Inferior parietal cortex (tissue), 1 donor: ENCODE data around the gene SEL1L3.
"Not testable (repeated sequence)": the region's sequence is repeated elsewhere in the genome, so short reads cannot be mapped to it uniquely, and the experiment has no call there.

ENCODE experiments used
- DNase-seq: peaks from one replicate; pipeline ENCODE4 v3.0.0-alpha.2; 2016; ENCODE audit errors: extremely low spot score

SEL1L3 gene

DNA sequence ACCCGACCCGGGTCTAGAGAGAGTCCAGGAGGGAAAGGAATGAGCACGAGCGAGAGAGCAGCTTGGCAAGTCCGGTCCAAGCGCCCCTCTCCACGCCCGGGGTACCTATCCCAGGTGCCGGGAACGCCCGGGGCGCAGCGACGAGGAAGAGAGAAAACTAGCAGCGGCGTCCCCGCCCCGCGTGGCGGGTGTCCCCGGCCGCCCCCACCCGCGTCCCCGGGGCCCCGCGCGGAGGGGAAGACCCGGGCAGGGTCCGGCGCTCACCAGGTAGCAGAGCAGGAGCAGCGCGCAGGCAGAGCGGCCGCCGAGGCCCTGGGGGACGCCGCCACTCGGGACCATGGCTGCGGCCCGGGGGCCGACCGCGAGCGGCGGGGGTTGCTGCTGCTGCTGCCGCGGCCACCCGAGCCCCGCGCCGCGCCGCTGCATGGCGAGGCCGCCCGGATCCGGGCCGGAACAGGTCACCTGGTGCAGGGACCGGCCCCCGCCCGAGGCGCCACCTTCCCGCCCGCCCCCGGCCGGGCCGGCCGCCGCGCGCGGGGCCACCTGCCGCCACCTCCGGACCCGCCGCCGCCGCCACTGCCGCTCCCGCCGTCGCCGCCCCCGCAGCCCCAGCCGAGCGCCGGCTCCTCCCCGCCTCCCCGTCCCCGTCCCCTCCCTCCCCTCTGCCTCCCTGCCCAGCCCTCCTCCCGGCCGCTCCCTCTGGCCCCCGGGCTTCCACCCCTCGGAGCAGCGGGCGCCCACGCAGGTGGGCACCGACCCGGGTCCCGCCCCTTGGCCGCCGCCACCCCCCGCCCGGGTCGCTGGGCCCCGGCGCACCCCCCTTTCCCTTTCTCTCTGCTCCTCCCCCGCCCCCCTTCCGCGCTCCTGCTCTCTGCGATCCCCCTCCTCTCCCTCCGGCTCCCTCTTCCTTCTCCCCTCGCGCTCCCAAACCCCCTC lies at the start of gene SEL1L3:
TSS of gene SEL1L3 (minus strand) at position 578 of the 936 bp plus-strand sequence. CDS start at position 426, 152 bp downstream.
- no peak for DNase-seq

DNA sequence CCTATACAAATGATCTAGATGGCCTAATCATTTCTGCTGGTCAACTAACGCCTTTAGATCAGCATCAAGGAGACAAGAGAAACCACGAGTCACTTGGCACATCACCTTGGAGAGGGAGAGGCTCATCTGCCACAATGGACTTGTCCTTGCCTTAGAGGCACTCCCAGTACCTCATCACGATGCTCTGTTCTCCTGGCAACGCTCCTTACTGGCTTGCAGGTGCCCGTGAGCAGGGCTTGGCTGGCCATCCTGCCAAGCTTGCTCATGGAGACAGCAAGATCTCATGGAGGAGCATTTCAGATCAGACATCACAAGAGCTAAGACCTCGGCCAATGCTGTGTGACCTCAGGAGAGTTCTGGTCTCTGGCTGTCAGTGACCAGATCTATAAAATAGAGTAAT lies 48.6 kb upstream of the SEL1L3 start:
- no peak for DNase-seq

DNA sequence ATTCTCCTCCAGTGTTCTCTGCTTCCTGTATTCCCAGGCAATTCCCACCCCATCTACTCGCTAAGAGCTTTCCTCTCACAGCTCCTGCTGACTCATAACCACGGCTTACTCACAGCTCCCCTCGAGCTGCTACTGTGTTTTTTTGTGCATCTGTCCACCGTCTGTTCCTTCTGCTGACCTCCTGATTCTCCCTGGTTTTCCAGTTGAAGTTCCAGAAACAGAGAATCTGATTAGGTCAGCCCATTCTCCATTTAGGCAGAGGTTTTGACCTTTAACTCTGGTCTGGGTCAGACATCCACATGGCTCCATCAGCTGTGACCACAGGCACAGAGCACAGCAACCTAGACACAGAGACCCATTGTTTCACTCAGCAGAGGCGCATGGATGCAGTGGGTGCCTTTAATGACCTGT lies 45.7 kb upstream of the SEL1L3 start:
- DNase-seq = peak; percentile 59

DNA sequence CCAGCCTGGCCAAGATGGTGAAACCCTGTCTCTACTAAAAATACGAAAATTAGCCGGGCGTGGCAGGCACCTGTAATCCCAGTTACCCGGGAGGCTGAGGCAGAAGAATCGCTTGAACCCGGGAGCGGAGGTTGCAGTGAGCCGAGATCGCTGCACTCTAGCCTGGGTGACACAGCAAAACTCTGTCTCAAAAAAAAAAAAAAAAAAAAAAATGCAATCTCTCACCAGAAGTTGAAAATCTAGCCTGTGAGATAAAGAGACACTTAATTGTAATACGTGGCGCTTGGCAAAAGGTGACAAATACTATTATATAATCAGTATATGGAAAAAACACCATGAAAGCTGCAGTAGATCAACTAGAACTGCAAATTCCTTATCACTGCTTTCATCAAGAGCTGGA lies 43.3 kb upstream of the SEL1L3 start:
- not testable (repeated sequence) for DNase-seq

DNA sequence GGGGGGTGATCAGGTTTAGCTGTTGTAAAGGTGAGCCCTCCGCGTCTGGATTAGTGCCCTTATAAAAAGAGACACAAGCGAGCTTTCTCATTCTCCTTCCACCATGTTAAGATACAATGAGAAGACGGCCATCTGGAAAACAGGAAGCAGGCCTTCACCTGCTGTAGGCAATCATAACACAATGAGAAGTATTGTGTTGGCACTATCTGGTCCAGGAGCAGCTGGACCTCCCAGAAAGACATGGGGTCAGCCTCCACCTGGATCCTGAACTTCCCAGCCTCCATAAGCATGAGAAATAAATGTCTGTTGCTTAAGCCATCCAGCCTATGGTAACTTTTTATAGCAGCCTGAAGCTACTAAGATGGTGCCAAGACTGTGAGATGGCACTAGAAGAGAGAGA lies 42.6 kb upstream of the SEL1L3 start:
- no peak for DNase-seq

DNA sequence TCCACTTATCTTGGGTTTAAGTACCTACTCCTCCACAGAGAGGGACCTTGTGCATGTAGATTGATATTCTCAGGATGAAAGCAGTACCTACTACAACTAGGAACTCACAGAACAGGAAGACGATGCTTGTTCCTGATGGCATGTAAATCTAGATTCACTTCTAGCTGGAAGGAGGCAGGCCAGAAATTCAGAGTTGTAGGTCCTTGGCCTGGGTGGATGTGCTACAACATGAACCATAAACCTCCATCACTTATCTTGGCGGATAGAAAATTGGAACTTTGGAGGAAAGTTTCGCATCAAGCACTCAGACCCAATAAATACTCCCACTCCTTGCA lies 41.9 kb upstream of the SEL1L3 start:
- no peak for DNase-seq

DNA sequence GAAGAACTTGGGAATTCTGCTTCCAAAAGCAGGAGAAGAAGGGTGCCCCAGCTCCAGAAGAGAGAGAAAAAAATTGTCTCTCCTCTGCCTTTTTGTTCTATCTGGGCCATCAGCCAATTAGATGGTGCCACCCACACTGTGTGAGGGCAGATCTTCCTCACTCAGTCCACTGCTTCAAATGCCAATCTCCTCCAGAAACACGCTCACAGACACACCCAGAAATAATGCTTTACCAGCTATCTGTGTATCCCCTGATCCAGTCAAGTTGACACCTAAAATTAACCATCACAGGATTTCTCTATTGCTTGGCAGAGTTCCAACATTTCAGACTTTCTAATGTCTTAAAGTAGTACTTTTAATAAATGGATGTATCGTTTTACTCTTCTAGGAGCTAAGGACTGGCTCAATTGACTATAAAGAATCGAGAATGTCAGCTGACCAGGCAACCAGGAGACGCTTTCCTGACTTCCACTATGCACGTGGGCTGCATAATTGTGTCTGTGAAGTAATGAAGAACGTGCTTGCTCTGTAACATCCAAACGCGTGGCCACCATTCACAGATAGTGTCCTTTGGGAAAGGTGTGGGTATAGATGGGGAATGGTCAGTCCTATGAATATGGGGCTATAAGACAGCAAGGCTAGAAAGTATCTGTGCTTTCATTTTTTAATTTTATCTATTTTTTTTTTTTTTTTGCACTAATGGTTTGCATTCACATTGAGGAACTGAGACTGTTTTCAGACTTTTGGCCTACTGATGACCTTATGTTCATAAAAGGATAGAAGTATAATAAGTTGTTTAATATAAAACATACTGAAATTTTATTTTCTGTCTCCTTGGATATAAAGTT lies 41.3 kb upstream of the SEL1L3 start:
- no peak for DNase-seq

DNA sequence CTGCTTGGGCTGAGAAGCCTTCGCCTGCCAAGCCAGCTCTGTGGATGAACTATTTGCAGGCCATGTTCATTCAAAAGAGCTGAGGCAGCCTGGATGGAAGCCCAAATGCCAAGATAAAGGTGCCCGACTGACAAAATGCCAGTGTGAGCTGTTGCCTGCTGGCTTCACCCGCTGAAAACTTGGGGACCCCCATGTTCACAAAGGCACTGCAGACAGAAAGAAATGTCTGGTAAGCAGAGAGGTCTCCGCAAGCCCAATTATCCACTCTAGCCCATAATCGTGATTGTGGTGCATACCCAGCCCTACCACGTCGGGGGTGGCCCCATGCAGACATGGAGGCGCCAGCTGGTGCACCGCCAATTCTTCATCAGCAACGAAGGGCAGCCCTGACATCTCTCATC lies 38.2 kb upstream of the SEL1L3 start:
- no peak for DNase-seq

DNA sequence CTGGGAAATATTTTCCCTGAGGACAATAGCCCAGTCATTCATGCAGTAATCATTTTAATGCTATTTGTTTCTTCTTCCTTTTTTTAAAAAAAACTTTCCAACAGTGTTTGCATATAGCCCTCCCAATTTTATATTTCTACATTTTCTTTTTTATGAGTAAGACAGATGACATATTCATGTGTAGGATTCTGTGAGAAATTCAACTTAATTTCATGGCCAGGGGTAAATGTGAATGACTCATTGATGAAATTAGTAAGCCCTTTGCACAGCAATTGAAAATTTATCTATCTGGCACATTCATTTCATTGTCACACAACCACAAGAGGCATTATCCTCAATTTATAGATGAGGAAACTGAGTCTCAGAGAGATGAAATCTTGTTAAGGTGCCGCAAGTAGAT lies 37.5 kb upstream of the SEL1L3 start:
- no peak for DNase-seq

DNA sequence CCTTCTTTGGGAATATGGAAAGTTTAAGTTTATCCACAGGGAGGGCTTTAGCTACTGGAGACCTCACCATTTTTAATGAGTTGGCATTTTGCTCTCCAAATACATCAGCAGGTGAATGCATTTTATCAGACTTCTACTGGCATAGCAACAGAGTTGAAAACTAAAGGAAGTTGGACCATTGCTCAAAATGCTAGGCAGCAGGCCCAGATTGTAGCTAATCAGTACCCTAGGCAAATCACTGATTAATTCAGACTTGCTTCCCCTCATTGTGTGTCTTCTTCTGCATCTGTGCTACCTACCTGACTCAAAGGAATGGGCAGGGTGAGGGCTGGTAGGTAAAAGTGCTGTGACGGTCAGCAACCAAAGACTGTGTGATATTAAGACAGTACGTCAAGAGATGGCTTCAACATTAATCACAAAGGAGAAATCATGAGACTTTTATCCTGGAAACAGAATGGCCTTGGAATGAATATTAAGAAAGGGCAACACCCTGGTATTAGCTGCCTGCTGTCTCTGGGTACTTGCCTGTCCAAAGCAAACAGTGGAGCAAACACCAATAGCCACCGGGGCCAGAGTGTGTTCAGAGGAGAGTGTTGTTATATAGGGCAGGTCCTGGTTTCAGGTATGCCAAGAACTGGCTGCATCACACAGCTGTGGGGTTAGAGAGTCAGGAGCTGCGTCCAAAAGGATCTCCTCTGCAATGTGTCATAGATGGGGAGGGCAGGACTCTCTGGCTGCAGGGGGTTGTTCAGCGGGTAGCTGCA lies 34.2 kb upstream of the SEL1L3 start:
- DNase-seq = no peak

DNA sequence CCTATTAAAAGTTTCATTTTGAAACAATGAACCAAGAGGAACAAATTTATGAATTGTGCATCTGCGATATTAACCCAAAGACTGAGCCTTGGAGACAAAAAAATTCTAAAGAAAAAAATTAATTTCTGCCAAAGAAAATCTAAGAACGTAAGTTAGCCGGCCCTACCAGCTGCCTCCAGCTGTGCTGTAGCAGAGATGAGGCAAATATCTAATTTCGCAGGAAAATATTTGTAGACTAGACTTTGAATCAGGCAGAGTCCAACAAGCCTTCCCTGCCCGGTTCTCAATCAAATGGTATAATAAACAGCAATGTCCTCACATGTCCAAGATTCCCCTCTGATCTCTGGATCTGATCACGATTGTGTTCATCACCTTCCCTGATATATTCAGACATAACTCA lies 30.0 kb upstream of the SEL1L3 start:
- DNase-seq = no peak

DNA sequence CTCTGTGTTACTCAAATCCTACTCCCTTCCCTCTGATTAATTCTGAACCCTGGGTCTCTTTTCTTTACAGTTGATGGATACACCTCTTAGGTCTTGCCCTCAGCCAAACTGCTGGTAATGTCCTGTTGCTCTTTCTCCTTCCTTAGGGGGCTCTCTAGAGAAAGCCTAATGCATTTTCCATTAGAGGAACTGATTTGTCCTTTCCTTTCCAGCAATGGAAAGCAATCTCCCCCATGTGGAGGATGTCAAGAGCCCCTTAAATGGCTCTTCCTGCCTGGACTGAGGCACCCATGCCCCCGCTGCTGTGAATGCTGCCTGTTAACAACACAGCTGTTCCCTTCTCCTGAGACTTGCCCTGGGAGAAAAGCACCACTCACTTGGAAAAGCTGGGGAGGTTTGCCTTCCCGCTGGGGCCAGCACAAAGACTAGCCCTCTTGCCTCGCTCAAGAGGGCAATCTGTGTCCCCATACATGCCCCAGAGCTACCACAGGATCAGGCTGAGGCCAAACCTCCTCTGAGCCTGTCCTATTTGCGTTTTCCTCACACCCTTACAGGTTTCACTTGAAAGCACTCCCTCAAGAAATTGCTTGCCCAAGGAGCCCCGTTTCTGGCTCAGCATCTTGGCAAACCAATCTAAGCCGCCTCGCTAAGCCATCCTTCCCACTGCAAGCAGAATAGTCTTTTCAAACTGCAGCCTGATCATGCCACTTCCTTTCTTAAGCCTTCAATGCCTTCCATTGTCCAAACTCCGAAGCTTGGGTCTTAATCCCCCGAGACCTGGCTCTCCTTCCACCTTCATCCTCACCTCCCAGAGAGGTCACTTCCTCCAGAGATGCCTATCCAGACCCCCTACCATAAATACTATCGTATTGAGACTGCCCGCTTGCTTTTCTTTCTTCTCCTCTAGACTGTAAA lies 28.0 kb upstream of the SEL1L3 start:
- no peak for DNase-seq

DNA sequence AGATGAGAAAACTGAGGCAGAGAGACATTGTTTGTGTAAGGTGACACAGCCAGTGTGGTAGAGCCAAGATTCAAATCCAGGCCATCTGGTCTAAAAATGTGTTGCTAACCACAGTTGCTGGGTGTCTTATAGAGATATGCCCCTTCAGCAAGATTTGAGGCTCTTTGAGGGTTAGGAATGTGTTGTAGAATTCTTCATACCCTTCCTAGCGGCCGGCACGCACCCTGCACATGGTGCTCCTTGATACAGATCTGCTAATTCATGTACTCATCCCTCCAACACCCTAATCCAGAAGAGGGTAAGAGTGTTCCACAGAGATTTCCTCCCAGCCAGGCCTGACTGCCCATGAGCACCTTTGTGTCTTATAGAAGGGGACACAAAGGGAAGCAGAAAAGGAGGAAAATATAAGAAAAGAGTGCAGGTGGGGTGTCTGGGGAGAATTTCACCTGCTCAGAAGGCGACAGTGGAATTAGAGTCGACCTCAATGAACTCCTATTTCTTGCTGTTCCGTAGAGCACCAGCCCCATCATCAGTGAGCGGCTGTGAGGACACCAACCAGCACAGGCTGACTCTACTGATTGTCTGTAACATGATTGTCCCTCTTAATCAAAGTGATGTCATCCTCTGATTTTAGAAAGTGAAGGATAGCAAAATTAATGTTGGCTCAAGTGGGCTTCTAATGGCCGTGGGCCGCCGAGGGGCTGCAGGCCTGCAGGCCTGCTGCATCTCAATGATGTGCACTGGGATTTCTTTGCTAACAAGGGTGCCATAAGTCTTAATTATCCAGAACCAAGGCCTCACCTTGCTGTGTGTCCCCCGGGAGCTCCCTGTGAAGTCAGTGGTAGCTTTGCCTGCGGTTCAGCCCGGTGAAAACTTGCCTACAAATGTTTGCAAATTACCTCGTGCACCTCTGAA lies 27.1 kb upstream of the SEL1L3 start:
- no peak for DNase-seq

DNA sequence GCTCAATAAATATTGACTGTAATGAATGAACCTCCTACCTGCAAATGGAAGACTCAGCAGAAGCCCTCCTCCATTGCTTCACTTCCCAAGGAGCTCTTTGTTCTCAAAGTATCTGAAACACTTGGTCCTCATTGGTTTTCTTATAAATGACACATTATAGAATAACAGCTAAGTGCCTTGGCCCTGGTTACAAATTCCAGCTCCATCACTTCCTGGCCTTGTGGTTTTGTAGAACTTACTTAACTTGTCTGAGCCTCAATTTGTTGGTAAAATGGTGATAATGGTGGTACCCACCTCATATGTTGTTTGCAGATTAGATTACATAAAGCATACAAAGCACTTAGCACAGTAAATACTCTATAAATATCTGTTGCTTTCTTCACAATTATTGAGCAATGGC lies 26.0 kb upstream of the SEL1L3 start:
- DNase-seq = no peak

DNA sequence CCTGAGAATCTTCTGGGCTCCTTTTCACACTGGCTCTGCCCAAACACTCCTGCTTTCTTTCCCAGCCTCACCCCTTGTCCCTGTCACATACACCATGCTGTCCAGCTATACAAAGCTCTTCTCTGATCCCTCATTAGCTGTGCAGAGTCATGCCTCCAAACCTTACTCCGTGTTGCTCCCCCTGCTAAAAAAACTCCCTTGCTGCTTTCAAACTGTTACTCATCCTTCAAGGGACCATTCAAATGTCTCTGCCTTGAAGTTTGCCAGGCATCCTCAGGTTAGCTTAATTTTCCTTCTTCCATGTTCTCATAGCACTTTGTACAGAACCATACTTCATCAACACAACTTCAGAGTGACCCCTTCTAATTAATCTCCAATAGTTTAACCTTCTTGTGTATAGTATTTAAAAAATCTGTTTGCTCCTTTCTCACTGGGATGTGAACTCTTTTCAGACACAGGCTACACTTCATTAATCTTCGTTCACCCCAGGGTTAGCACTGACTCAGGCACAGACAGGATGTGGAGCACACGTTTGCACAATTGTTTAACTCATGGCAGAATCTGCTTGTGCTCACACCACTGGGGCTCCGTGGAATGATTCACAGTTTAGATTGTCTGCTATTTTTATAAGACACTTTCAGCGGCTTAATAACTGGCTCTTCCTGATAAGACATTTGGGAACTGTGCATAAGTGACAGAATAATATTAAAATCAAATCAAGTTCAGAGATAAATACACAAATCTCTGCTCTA lies 21.4 kb upstream of the SEL1L3 start:
- DNase-seq = no peak

DNA sequence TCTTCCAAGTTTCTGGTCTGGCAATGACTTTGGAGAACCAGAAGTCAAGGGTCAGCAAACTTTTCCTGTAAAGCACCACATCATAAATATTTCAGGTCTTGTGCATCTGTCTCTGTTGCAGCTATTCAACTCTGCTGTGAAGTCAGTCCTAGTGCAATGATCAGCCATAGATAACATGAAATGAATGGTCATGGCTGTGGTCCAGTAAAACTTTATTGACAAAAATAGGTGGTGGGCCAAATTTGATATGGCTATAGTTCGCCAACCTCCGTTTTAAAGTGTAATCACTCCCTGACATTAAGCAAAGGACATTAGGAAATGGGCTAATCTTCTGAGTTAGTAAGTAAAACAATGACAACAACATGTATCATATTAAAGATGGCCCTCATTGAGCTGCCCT lies 20.8 kb upstream of the SEL1L3 start:
- no peak for DNase-seq

DNA sequence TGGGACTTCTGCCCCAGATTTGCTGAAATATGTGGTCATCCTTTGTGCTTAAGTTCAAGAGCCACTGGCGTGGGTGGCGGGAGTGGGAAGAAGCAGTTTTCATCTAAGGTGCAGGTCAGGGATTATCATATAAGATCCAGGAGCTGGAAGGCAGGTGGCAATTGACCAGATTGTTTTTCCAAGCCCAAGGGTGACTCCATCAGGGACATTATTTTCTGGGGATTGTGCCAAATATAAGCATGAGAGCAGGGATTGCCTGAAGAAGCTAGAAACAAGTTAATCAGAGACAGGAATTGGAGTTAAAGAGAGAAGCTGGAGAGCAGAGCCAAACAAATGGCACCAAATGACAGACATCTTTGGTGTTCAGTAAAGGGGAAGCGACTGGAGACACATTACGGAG lies 19.4 kb upstream of the SEL1L3 start:
- no peak for DNase-seq

DNA sequence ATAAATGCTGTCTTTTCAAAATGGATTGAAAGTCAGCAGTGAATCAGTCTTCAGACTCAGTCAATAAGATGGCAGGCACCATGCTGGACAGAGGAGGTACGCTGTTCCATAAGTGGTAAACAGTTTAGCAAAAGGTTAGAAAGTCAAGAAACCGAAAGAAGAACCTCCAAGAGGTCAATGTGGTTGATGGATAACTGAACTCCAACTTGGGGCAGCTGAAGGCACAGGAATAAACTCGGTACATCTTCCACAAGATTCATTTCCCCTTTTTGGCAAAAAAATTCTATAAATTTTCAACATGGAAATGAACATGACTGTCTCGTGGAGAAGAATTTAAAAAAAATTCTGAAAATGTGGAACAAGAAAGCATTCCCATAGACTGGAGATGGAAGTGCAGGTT lies 18.4 kb upstream of the SEL1L3 start:
- no peak for DNase-seq

DNA sequence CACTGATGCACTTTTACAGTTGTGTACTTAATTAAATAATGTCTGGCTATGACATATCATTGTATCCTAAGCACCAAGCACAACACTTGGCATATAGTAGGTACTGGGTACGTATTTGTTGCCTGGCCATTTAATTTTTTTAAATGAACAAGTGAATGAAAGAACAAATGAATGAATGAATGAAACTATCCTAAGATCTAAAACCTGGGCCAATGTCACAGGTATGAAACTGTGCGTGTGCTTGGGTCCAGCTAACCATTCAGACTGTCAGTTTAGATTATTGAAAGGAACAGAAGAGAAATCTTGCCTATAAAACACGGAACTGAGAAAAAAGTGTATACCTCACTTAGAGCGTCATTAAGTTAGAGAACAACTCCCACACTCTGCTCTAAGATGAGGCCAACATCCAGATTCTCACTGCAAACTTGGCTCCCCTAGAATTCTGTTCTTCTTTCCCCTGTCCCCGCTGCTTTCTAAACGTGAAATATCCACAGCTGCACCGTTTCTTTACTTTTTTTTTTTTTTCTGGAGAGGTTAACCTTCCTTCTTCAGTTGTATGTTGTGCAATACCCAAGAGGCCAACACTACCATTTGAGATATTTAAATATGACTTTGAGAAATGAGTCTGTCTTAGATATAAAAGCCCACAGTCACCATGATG lies 17.3 kb upstream of the SEL1L3 start:
- DNase-seq = no peak
